HepG2 (cell line): ENCODE measurements around the gene KRT79. TPM values are rescaled to one million over a fixed set of nuclear protein-coding genes. Genes with fewer than 3 reads are reported as not detected.
A peak's percentile ranks its signal among the peaks of the same experiment; 100 is the strongest.

ENCODE experiments used
- CEBPZ ChIP-seq: IDR thresholded peaks from 2 replicates; pipeline ENCODE4 v1.6.1; 2012; ENCODE audit warnings: low read length, improper control_type of control experiment
- CREM ChIP-seq, 2 experiments: sonication (generic) in 1 of 2; formaldehyde crosslinking in 1 of 2; IDR thresholded peaks; 2 replicates each; pipeline versions ENCODE4 v1.4.0 to v1.6.1; 2016 to 2020; ENCODE audit warnings: antibody characterized with exemption in 1 of 2, mild to moderate bottlenecking in 1 of 2, missing genetic modification reagents in 1 of 2
- FUBP1 ChIP-seq: sonication (generic); formaldehyde crosslinking; IDR thresholded peaks from 2 replicates; pipeline ENCODE4 v1.5.1; 2020; ENCODE audit warnings: missing genetic modification reagents, mild to moderate bottlenecking, borderline replicate concordance
- MXD1 ChIP-seq: sonication (generic); formaldehyde crosslinking; IDR thresholded peaks from 2 replicates; pipeline ENCODE4 v1.4.0; 2020; ENCODE audit warnings: mild to moderate bottlenecking, missing genetic modification reagents
- MXI1 ChIP-seq: IDR thresholded peaks from 3 replicates; pipeline ENCODE4 v1.6.1; 2012; ENCODE audit warnings: low read depth, low read length, inconsistent platforms, borderline replicate concordance
- PAF1 ChIP-seq: IDR thresholded peaks from 2 replicates; pipeline ENCODE4 v1.6.1; 2016; ENCODE audit warnings: missing genetic modification reagents, missing compliant biosample characterization
- SPEN ChIP-seq: sonication (generic); formaldehyde crosslinking; IDR thresholded peaks from 2 replicates; pipeline ENCODE4 v1.5.1; 2020; ENCODE audit warnings: low read depth, mild to moderate bottlenecking, missing genetic modification reagents
- SUZ12 ChIP-seq: fragments of 150-350 bp; IDR thresholded peaks from 2 replicates; pipeline ENCODE4 v1.6.1; 2014; ENCODE audit warnings: low read depth, low read length
- ZBTB10 ChIP-seq: sonication (generic); formaldehyde crosslinking; IDR thresholded peaks from 2 replicates; pipeline ENCODE4 v1.4.0; 2020; ENCODE audit warnings: missing genetic modification reagents, borderline replicate concordance
- ZNF350 ChIP-seq: sonication (generic); formaldehyde crosslinking; IDR thresholded peaks from 2 replicates; pipeline ENCODE4 v1.4.0; 2020; ENCODE audit warnings: mild to moderate bottlenecking, low read depth, missing genetic modification reagents, borderline replicate concordance
- ZNF543 ChIP-seq: sonication (generic); formaldehyde crosslinking; IDR thresholded peaks from 2 replicates; pipeline ENCODE4 v1.4.0; 2020; ENCODE audit warnings: mild to moderate bottlenecking, missing genetic modification reagents
- ZNF570 ChIP-seq: sonication (generic); formaldehyde crosslinking; IDR thresholded peaks from 2 replicates; pipeline ENCODE4 v1.4.0; 2020; ENCODE audit warnings: mild to moderate bottlenecking, missing genetic modification reagents, borderline replicate concordance
- polyA plus RNA-seq, 8 experiments: library from polyadenylated mRNA; depleted of rRNA in 3 of 8; stranded (reverse) in 7 of 8; unstranded in 1 of 8; fragments of >200 nt; fragmentation: Illumina TruSeq in 4 of 8; extraction: Trizol in 4 of 8; gene quantifications; 2 replicates each; pipeline versions ENCODE4 v1.2.1 to v1.2.3, GENCODE V29; 2011 to 2016; ENCODE audit warnings: low read depth in 4 of 8, missing spikeins in 1 of 8, mixed read lengths in 1 of 8; ENCODE audit not compliant: insufficient read depth in 1 of 8
- total RNA-seq, 5 experiments: library from RNA; depleted of rRNA; stranded (reverse); fragments of >200 nt; fragmentation: Illumina TruSeq; extraction: Trizol; gene quantifications; 2 replicates each; pipeline ENCODE4 v1.2.3, GENCODE V29; 2016; ENCODE audit warnings: low read depth in 1 of 5
- TF ChIP-seq, protein P1 (sequence below): sonication (generic); formaldehyde crosslinking; IDR thresholded peaks from 2 replicates; pipeline ENCODE4 v1.5.0; 2020; ENCODE audit warnings: mild to moderate bottlenecking, missing genetic modification reagents, moderate library complexity

The KRT79 gene
- total and polyA plus RNA-seq, 2 of the 13 experiments (the other 11 are each of a cell fraction or from before 2014, with no cell fraction given): 0.09 TPM; not detected in 1

DNA sequence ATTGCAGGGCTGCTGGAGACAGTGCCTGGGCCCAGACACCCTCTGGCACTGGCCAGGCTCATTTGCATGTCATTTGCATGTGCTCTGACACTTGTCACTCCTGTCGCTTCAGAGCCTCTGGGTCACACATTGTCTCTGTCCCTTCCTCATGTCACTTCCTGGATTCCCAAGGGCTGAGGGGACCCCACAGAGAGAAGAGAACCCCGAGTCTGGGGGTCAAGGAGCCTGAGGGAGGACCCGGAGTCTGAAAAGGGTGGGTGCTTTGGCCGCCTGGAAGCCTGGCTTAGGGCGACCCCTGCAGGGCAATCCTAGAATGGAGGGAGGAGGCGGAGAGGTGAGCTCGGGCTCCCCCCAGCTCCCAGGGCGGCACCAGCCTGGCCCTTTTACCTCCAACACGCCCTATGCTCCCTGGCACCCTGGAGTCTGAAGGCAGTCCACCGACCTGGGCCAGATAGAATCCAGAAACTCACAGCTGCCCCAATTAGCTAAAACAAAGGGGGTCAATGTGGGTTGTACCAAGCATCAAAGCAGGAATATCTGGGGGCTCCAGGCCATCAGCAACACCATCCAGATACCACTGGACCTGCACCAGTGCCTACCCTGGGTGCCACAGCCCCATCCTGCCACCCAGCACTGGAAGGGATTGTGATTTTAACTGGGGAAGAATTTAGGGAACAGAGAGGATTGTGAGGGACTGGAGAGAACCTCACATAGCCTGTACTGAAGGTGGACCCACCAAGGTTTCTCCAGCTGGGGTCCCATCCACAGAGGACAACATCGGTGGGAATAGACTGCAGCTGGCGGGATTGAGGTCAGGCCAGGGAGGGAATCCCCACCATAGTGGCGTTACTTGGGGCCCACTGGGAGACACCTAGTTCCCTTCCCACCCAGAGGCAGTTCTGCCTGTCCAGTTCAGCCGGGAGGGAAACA lies 36.5 kb upstream of the KRT79 start (continued):
- no peak for TF ChIP-seq FUBP1
- TF ChIP-seq ZNF543 (CRISPR knock-in tag): no peak
- 0 out of 2 replicates have a peak, but pooled peaks have one; percentile 51 for TF ChIP-seq ZNF350 (CRISPR knock-in tag)
- TF ChIP-seq, protein P1, sequence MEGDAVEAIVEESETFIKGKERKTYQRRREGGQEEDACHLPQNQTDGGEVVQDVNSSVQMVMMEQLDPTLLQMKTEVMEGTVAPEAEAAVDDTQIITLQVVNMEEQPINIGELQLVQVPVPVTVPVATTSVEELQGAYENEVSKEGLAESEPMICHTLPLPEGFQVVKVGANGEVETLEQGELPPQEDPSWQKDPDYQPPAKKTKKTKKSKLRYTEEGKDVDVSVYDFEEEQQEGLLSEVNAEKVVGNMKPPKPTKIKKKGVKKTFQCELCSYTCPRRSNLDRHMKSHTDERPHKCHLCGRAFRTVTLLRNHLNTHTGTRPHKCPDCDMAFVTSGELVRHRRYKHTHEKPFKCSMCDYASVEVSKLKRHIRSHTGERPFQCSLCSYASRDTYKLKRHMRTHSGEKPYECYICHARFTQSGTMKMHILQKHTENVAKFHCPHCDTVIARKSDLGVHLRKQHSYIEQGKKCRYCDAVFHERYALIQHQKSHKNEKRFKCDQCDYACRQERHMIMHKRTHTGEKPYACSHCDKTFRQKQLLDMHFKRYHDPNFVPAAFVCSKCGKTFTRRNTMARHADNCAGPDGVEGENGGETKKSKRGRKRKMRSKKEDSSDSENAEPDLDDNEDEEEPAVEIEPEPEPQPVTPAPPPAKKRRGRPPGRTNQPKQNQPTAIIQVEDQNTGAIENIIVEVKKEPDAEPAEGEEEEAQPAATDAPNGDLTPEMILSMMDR (CRISPR knock-in tag): peak; percentile 81
- TF ChIP-seq MXD1 (CRISPR knock-in tag): no peak
- TF ChIP-seq PAF1 (CRISPR knock-in tag): no peak
- TF ChIP-seq ZBTB10 (CRISPR knock-in tag): 0 out of 2 replicates have a peak, but pooled peaks have one; percentile 35
- no peak for TF ChIP-seq SPEN (CRISPR knock-in tag)
- TF ChIP-seq SUZ12: no peak
- no peak for TF ChIP-seq MXI1
- no peak for TF ChIP-seq CREM (IDR thresholded peaks at IDR 0.05)
- TF ChIP-seq CREM (CRISPR knock-in tag; IDR thresholded peaks at IDR 0.05): no peak
- TF ChIP-seq ZNF570: no peak
- no peak for TF ChIP-seq CEBPZ
